BLaER1 treated with 17β-estradiol and CSF1 and Interleukin-3, amounts not matched to agents 10 nM and 100 nM (cell line): ENCODE measurements around the gene SLC27A1.
"Not testable (repeated sequence)": the region's sequence is repeated elsewhere in the genome, so short reads cannot be mapped to it uniquely, and the experiment has no call there.

ENCODE experiments used
- H3K27ac ChIP-seq, 11 experiments: shearing (Covaris generic); formaldehyde crosslinking; 2 replicates each; pipeline ENCODE4 v1.8.1; 2022
- H3K27me3 ChIP-seq, 11 experiments: shearing (Covaris generic); formaldehyde crosslinking; 2 replicates each; pipeline ENCODE4 v1.8.1; 2022
- H3K36me3 ChIP-seq, 11 experiments: shearing (Covaris generic); formaldehyde crosslinking; 2 replicates each; pipeline ENCODE4 v1.8.1; 2022
- H3K4me1 ChIP-seq, 10 experiments: shearing (Covaris generic); formaldehyde crosslinking; 2 replicates each; pipeline ENCODE4 v1.8.1; 2022
- H3K4me2 ChIP-seq, 11 experiments: shearing (Covaris generic); formaldehyde crosslinking; 2 replicates each; pipeline ENCODE4 v1.8.1; 2022
- H3K4me3 ChIP-seq, 10 experiments: shearing (Covaris generic); formaldehyde crosslinking; 2 replicates each; pipeline ENCODE4 v1.8.1; 2022
- H3K9ac ChIP-seq, 11 experiments: shearing (Covaris generic); formaldehyde crosslinking; 2 replicates each; pipeline ENCODE4 v1.8.1; 2022
- H3K9me3 ChIP-seq, 11 experiments: shearing (Covaris generic); formaldehyde crosslinking; replicated peaks in 1 of 11; 2 replicates each; pipeline ENCODE4 v1.8.1; 2022
- H4K20me1 ChIP-seq, 11 experiments: shearing (Covaris generic); formaldehyde crosslinking; 2 replicates each; pipeline ENCODE4 v1.8.1; 2022
- Cebpa-rat ChIP-seq, 11 experiments: shearing (Covaris generic); IDR thresholded peaks; 2 replicates each; pipeline ENCODE4 v1.8.1; 2022

SLC27A1 gene

DNA sequence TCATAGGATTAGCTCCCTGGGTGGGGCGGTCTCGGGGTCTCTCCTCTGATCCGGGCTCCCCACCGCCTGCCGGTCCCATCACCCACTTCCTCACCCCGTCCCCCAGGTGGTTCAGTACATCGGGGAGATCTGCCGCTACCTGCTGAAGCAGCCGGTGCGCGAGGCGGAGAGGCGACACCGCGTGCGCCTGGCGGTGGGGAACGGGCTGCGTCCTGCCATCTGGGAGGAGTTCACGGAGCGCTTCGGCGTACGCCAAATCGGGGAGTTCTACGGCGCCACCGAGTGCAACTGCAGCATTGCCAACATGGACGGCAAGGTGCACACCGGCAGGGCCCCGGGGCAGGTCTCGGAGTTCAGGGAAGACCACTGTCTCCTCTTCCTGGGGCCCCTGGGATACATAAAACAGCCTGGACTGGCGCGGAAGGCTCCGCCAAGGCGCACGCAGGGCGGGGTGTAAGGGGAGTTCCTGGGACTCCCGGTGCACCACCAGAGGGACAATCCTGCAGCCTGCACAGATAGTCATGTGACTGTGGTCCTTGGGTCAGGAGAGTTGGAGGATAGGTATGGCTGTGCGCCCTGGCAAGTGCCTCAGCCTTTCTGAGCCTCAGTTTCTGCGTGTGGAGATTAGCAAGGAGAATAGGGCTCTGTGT is 26.9 kb downstream of the SLC27A1 start:
- Histone ChIP-seq H3K27ac (peak overlapping the region in 8 of 11 experiments; percentile 93 to 98 (median 97); a peak in 17 of 22 replicates), H3K27me3 (no peaks in the 10 kb centered on the region), H3K4me2 (peak overlapping the region; percentile 84 to 98 (median 94)), H3K36me3 (peaks cover 0 to 23% (median 12%) of the 10 kb centered on the region in 11 experiments; a peak in 20 of 22 replicates), H3K4me3 (no peak overlapping the region; a peak in 1 of 20 replicates), H3K4me1 (peaks cover 61 to 89% (median 71%) of the 10 kb centered on the region in 10 experiments), H4K20me1 (peaks cover 0 to 30% (median 0%) of the 10 kb centered on the region in 11 experiments; a peak in 3 of 22 replicates), H3K9ac (peak overlapping the region in 10 of 11 experiments; percentile 25 to 89 (median 83); a peak in 16 of 22 replicates), H3K9me3 (no peaks in the 10 kb centered on the region)
- no peak for TF ChIP-seq Cebpa-rat (IDR thresholded peaks at IDR 0.05)

DNA sequence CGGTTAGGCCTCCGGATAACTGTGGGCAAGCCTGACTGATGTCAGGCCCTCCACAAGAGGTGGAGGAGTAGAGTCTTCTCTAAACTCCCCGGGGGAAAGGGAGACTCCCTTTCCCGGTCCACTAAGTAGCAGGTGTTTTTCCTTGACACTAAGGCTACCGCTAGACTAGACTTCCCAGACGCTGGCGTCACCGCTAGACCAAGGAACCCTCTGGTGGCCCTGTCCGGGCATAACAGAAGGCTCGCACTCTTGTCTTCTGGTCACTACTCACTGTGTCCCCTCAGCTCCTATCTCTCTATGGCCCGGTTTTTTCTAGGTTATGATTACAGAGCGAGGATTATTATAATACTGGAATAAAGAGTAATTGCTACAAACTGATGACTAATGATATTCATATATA is 28.7 kb downstream of the SLC27A1 start:
- Histone ChIP-seq H3K4me2 (peak overlapping the region; percentile 84 to 98 (median 94)), H3K4me3 (peak overlapping the region in 5 of 10 experiments; percentile 14 to 43 (median 31); a peak in 2 of 20 replicates), H3K9ac (peak overlapping the region; percentile 53 to 89 (median 83); a peak in 20 of 22 replicates), H3K4me1 (peaks cover 69 to 95% (median 83%) of the 10 kb centered on the region in 10 experiments), H4K20me1 (peaks cover 0 to 31% (median 0%) of the 10 kb centered on the region in 11 experiments; a peak in 7 of 22 replicates), H3K36me3 (peaks cover 0 to 36% (median 20%) of the 10 kb centered on the region in 11 experiments; a peak in 20 of 22 replicates), H3K27ac (peak overlapping the region; percentile 14 to 98 (median 96); a peak in 21 of 22 replicates)
- not testable (repeated sequence) for H3K9me3 ChIP-seq, H3K27me3 ChIP-seq

DNA sequence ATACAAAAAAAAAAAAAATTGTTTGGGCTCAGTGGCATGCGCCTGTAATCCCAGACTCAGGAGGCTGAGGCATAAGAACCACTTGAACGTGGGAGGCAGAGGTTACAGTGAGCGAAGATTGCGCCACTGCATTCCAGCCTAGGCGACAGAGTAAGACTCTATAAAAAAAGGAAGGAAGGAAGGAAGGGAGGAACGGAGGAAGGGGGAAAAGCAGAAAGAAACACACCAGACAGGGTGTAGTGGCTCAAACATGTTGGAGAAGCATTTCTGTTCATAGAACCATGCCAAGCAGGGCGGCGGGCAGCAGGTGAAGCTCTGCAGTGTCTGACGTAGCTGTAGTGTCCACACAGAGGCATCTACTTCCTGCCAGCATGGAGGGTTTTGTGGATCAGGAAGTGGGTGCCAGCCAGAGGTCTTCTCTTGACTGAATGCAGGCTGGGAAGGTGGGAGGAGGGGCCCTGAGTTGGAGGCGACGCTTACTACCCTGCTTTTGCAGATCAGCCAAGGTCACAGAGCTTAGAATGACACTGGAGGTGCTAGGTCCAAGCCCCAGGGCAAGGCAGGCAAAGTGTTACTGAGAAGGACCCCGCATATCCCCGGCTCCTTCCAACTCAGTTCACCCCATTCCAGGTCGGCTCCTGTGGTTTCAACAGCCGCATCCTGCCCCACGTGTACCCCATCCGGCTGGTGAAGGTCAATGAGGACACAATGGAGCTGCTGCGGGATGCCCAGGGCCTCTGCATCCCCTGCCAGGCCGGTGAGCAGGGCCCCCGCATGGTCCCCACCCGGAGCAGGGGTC is 29.5 kb downstream of the SLC27A1 start:
- Histone ChIP-seq H3K36me3 (peaks cover 5 to 45% (median 28%) of the 10 kb centered on the region in 11 experiments; a peak in 20 of 22 replicates), H3K4me1 (peaks cover 76 to 99% (median 85%) of the 10 kb centered on the region in 10 experiments), H3K9ac (peak overlapping the region; percentile 53 to 89 (median 83); a peak in 21 of 22 replicates), H4K20me1 (peaks cover 0 to 38% (median 0%) of the 10 kb centered on the region in 11 experiments; a peak in 7 of 22 replicates), H3K27ac (peak overlapping the region; percentile 14 to 98 (median 96); a peak in 21 of 22 replicates), H3K4me2 (peak overlapping the region; percentile 84 to 98 (median 94)), H3K9me3 (no peaks in the 10 kb centered on the region), H3K4me3 (peak overlapping the region in 9 of 10 experiments; percentile 2 to 50 (median 41); a peak in 14 of 20 replicates), H3K27me3 (no peaks in the 10 kb centered on the region)
- TF ChIP-seq Cebpa-rat (IDR thresholded peaks at IDR 0.05): peak in 9 of 11 experiments; percentile 43 to 88 (median 61); a peak in 14 of 22 replicates

DNA sequence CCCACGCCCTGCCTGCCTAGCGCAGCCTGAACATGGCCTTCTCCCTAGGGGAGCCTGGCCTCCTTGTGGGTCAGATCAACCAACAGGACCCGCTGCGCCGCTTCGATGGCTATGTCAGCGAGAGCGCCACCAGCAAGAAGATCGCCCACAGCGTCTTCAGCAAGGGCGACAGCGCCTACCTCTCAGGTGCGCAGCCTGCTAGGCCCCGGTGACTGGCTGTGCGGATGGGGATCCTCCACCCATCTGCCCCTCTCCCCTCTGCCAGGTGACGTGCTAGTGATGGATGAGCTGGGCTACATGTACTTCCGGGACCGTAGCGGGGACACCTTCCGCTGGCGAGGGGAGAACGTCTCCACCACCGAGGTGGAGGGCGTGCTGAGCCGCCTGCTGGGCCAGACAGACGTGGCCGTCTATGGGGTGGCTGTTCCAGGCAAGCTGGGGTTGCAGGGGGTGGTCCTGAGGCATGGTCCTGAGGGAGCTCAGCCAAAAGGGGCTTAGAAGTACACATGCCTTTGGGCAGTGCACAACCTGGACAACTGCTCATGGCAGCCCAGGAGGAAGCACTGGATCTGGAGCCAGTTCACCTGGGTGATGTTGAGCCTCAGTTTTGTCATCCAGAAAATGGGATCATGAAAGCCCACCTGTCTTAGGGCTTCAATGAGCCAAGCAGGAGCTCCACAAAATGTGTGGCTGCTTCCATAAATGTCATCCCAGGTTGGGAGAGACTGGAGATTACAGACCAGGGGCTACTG is 30.3 kb downstream of the SLC27A1 start:
- H3K4me1 ChIP-seq: peaks cover 72 to 95% (median 87%) of the 10 kb centered on the region in 10 experiments
- peaks cover 13 to 52% (median 35%) of the 10 kb centered on the region in 11 experiments; a peak in 21 of 22 replicates for H3K36me3 ChIP-seq
- H3K27me3 ChIP-seq: no peaks in the 10 kb centered on the region
- peaks cover 0 to 42% (median 5%) of the 10 kb centered on the region in 11 experiments; a peak in 11 of 22 replicates for H4K20me1 ChIP-seq
- peak overlapping the region in 7 of 10 experiments; percentile 31 to 50 (median 42); a peak in 13 of 20 replicates for H3K4me3 ChIP-seq
- H3K9me3 ChIP-seq: no peaks in the 10 kb centered on the region
- H3K27ac ChIP-seq: peak overlapping the region; percentile 14 to 98 (median 96); a peak in 21 of 22 replicates
- H3K4me2 ChIP-seq: peak overlapping the region; percentile 84 to 98 (median 94)
- peak overlapping the region; percentile 53 to 89 (median 83); a peak in 21 of 22 replicates for H3K9ac ChIP-seq
- TF ChIP-seq Cebpa-rat (IDR thresholded peaks at IDR 0.05): no peak

DNA sequence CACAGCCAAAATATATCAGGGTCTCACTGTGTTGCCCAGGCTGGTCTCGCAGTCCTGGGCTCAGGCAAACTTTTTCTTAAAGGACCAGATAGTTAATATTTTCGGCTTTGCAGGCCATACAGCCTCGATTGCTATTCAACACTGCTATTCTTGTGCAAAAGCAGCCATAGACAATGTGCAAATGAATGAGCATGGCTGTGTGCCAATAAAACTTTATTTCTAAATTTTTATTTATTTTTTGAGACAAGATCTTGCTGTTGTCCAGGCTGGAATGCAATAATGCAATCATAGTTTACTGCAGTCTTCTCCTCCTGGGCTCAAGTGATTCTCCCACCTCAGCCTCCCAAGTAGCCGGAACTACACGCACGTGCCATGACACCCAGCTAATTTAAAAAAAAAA is 32.9 kb downstream of the SLC27A1 start:
- no peak overlapping the region for H3K4me3 ChIP-seq
- peaks cover 25 to 60% (median 43%) of the 10 kb centered on the region in 11 experiments; a peak in 21 of 22 replicates for H3K36me3 ChIP-seq
- peaks cover 63 to 89% (median 79%) of the 10 kb centered on the region in 10 experiments for H3K4me1 ChIP-seq
- peaks cover 0 to 46% (median 16%) of the 10 kb centered on the region in 11 experiments; a peak in 13 of 22 replicates for H4K20me1 ChIP-seq
- H3K27me3 ChIP-seq: no peaks in the 10 kb centered on the region
- H3K9ac ChIP-seq: no peak overlapping the region
- no peaks in the 10 kb centered on the region for H3K9me3 ChIP-seq
- TF ChIP-seq Cebpa-rat (IDR thresholded peaks at IDR 0.05): no peak
- H3K4me2 ChIP-seq: peak overlapping the region in 5 of 11 experiments; percentile 3 to 55 (median 16); a peak in 7 of 22 replicates
- H3K27ac ChIP-seq: peak overlapping the region in 2 of 11 experiments; percentile 19 to 30; a peak in 2 of 22 replicates

DNA sequence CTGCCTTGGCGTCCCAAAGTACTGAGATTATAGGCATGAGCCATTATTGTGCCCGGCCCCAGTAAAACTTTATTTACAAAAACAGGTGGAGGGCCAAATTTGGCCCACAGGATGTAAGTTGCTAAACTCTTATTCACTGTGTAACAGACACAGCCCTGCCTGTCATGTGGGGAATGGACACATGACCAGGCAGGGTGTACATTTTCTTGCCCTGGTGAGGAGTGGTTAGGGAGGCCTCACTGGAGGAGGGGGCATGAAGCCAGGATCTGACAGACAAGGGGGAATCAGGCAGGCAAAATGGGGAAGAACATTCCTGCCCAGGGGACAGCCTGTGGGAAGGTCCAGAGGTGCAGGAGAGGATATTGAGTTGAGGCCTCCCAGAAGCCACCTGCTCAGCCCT is 33.7 kb downstream of the SLC27A1 start:
- peaks cover 63 to 89% (median 79%) of the 10 kb centered on the region in 10 experiments for H3K4me1 ChIP-seq
- TF ChIP-seq Cebpa-rat (IDR thresholded peaks at IDR 0.05): no peak
- H3K9ac ChIP-seq: peak overlapping the region in 10 of 11 experiments; percentile 11 to 56 (median 41); a peak in 15 of 22 replicates
- peaks cover 0 to under 1% (median 0%) of the 10 kb centered on the region in 11 experiments; a peak in 1 of 22 replicates for H3K9me3 ChIP-seq
- peak overlapping the region in 9 of 11 experiments; percentile 37 to 68 (median 47); a peak in 16 of 22 replicates for H3K27ac ChIP-seq
- peaks cover 32 to 68% (median 49%) of the 10 kb centered on the region in 11 experiments; a peak in 21 of 22 replicates for H3K36me3 ChIP-seq
- H3K4me3 ChIP-seq: no peak overlapping the region
- no peaks in the 10 kb centered on the region for H3K27me3 ChIP-seq
- H3K4me2 ChIP-seq: peak overlapping the region in 10 of 11 experiments; percentile 24 to 73 (median 34); a peak in 16 of 22 replicates
- H4K20me1 ChIP-seq: peaks cover 0 to 51% (median 20%) of the 10 kb centered on the region in 11 experiments; a peak in 13 of 22 replicates

DNA sequence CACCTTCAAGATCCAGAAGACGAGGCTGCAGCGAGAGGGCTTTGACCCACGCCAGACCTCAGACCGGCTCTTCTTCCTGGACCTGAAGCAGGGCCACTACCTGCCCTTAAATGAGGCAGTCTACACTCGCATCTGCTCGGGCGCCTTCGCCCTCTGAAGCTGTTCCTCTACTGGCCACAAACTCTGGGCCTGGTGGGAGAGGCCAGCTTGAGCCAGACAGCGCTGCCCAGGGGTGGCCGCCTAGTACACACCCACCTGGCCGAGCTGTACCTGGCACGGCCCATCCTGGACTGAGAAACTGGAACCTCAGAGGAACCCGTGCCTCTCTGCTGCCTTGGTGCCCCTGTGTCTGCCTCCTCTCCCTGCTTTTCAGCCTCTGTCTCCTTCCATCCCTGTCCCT is 34.1 kb downstream of the SLC27A1 start:
- no peak overlapping the region for H3K4me3 ChIP-seq
- peaks cover 63 to 89% (median 79%) of the 10 kb centered on the region in 10 experiments for H3K4me1 ChIP-seq
- H3K9ac ChIP-seq: peak overlapping the region in 10 of 11 experiments; percentile 11 to 56 (median 41); a peak in 16 of 22 replicates
- peaks cover 0 to 51% (median 20%) of the 10 kb centered on the region in 11 experiments; a peak in 13 of 22 replicates for H4K20me1 ChIP-seq
- H3K27me3 ChIP-seq: no peaks in the 10 kb centered on the region
- H3K9me3 ChIP-seq: peaks cover 0 to 5% (median 0%) of the 10 kb centered on the region in 11 experiments; a peak in 2 of 22 replicates
- H3K36me3 ChIP-seq: peaks cover 36 to 70% (median 52%) of the 10 kb centered on the region in 11 experiments; a peak in 21 of 22 replicates
- H3K4me2 ChIP-seq: peak overlapping the region in 10 of 11 experiments; percentile 24 to 73 (median 34); a peak in 15 of 22 replicates
- TF ChIP-seq Cebpa-rat (IDR thresholded peaks at IDR 0.05): no peak
- peak overlapping the region in 9 of 11 experiments; percentile 37 to 68 (median 47); a peak in 18 of 22 replicates for H3K27ac ChIP-seq
